HG03196 (cell line): ENCODE data around the gene SLC5A10.
"Not testable (repeated sequence)": the region's sequence is repeated elsewhere in the genome, so short reads cannot be mapped to it uniquely, and the experiment has no call there.

Experiments used
- ATAC-seq: cut with Tn5 transposase; IDR thresholded peaks from one replicate; pipeline ENCODE4 v1.9.1; 2021; ENCODE audit not compliant: unreplicated experiment

The SLC5A10 gene

DNA sequence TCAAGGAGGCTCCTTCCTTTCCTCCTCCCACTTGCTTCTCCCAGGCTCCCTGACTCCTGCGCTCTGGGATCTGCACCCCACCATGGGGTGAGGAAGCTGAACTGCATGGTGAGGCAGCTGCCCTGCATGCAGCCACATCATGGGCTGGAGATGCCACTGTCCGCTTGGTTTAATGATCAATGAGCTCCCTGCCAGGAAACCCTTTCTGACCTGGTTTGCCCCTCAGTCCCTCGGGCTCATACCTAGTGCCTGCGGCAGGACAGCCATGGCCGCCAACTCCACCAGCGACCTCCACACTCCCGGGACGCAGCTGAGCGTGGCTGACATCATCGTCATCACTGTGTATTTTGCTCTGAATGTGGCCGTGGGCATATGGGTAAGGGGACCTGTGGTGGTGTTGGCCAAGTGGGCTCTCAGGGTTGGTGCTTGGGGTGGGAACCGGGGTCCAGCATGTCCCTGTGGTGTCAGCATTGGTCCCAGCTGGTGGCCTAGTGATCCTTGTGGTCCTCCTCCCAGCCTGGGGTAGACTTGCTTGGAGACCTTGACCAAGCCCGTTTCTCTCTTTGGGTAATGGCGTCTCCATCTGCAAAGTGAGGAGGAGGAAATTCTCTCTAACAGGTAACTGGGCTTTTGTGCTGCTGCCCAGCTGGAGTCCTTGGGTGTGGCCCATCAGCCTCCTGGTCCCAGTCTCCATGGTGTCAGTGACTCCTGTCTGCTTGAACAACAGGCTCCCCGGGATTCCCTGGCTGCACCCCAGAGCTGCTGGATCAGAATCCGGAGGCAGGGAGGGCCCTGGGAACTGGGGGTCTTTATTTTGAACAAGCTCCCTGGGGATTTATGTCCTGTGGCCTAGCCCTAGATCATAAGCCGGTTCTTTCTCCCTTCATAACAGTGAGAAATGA lies at the start of gene SLC5A10:
Gene SLC5A10, plus strand, starts transcription at position 225 of the 902 bp plus-strand sequence. Its CDS starts 41 bp downstream, at position 266.
- ATAC-seq = no peak

- no peak for ATAC-seq
Measured at GRCh38 chr17:18904482-18904881, 47.5 kb upstream of the SLC5A10 start.

DNA sequence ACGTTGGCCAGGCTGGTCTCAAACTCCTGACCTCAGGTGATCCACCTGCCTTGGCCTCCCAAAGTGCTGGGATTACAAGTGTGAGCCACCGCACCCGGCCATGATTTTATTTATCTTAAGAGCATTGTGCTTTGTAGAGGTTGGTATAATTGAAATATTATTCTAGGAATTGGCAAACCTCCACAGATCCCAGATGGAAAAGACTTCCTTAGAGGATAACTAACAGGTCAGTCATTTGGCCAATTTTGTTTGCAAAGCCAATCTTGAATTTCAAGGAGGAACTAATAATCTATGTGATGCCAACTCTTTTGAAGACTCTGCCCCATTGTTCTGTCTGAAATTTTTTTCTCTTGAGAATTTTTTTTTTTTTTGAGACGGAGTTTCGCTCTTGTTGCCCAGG lies 46.7 kb upstream of the SLC5A10 start:
- ATAC-seq = no peak

- ATAC-seq = no peak
Measured at GRCh38 chr17:18910326-18910725, 41.6 kb upstream of the SLC5A10 start.

- no peak for ATAC-seq
Measured at GRCh38 chr17:18910881-18911280, 41.1 kb upstream of the SLC5A10 start.

DNA sequence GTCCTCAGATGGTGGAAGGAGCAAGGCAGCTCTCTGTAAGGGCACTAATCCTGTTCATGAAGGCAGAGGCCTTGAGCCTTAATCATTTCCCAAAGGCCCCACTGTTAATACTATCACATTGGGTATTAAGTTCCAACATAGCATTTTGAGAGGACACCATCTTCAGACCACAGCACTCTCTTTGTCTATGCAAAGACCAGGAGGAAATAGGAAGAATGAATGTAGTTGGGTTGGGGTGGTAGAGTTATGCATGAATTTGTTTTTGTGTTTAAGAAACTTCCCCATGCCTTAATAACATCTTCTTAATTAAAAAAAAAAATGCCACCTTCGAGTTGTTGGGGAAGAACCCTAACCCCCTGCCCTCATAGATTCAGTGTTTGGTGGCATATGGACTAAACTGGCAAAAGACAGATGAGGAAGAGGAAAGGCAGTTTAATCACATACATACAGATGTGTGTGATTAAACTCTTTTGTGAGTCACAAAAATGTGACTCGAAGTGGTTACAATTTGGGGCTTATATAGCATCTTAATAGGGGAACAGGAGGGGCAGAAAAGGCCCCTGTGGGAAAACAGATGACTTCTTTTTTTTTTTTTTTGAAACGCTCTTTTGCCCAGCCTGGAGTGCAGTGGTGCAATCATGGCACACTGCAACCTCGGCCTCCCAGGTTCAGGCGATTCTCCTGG lies 35.0 kb upstream of the SLC5A10 start:
- no peak for ATAC-seq

DNA sequence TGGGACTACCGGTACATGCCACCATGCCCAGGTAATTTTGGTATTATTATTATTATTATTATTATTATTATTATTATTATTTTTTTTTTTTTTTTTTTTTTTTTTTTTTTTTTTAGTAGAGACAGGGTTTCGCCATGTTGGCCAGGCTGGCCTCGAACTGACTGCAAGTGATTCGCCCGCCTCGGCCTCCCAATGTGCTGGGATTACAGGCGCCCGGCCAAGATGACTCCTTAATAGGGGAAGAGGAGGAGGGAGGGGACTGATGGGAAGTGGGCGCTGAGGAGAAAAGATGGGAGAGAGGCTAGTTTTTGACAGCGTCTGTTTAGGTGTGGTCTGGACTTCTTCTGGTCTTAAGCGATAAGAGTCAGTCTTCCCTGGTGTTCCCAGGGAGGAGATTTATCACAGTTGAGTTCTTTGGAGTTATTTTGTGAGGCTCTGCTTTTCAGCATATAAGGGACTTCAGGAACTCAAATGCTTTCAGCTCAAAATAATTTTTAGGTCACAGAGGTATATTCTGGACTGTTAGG lies 34.4 kb upstream of the SLC5A10 start:
- no peak for ATAC-seq

DNA sequence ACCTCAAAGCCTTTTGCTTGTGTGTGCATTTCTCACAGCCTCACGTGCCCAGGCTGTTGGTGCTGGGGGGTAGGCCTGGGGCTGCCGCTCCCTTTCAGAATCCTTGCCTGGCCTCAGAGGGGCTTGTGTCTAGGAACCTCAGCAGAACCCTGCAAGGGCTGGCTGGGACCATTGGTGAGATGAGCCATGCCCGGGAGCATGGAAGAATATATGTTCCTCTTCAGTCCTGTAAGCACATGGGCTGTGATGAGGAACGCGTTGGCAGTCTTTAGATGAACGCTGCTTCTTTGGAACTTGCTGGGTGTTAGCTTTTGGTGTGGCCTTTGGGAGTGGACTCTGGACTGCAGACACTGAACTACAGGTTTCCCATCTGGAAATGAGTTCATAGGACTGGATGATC lies 32.0 kb upstream of the SLC5A10 start:
- ATAC-seq = no peak

DNA sequence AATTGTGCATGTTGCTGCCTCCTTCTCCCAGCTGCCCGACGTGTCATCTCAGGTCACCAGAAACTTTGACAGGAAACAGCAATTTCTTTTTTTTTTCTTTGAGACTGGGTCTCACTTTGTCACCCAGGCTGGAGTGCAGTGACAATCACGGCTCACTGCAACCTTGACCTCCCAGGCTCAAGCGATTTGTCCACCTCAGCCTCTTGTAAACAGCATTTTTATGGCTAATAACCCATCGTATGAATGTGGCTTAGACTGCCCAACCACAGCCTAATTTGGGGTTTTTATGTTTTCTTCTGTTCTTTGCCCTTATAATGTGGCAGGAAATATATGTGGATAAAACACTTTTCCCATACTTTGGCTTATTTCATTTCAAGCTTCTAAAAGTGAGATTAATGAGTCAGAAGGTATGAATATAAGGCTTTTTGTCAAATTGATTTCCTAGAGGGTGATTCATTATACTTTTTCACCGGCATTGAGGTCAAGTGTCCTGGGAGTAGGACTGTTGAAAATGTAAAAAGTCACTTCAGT lies 31.0 kb upstream of the SLC5A10 start:
- ATAC-seq = no peak

GRCh38 chr17:18921485-18921884 lies 30.5 kb upstream of the SLC5A10 start:
- no peak for ATAC-seq

DNA sequence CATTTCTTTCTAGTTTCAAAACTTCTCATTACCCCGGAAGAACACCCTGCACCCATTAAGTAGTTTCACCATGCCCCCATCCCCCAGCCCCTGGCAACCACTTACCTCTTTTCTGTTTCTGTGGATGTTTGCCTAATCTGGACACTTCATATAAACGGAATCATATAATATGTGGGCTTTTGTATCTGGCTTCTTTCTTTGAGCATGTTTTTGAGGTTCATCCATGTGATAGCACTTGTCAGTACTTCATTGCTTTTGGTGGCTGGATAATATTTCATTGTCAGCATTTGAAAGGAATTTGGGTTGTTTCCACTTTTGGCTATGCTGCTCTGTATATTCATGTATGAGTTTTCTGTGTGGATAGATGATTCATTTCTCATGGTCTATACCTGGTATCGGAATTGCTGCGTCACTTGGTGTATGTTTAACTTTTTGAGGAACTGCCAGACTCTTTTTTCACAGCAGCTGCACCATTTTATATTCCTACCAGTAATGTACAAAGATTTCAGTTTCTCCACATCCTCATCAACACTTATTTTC lies 30.0 kb upstream of the SLC5A10 start:
- ATAC-seq = peak; percentile 66

DNA sequence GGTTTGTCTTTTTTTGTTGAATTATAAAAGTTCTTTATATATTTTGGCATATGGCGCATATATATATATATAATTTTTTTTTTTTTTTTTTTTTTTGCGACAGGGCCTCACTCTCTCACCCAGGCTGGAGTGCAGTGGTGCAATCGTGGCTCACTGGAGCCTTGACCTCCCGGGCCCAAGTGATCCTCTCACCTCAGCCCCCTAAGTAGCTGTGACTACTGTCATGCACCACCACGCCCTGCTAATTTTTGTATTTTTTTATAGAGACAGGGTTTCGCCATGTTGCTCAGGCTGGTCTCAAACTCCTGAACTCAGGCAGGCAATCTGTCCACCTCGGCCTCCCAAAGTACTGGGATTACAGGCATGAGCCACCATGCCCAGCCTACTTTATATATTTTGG lies 29.4 kb upstream of the SLC5A10 start:
- not testable (repeated sequence) for ATAC-seq

GRCh38 chr17:18925187-18925586 lies 26.8 kb upstream of the SLC5A10 start:
- no peak for ATAC-seq

GRCh38 chr17:18928628-18929125 lies 23.3 kb upstream of the SLC5A10 start:
- no peak for ATAC-seq

DNA sequence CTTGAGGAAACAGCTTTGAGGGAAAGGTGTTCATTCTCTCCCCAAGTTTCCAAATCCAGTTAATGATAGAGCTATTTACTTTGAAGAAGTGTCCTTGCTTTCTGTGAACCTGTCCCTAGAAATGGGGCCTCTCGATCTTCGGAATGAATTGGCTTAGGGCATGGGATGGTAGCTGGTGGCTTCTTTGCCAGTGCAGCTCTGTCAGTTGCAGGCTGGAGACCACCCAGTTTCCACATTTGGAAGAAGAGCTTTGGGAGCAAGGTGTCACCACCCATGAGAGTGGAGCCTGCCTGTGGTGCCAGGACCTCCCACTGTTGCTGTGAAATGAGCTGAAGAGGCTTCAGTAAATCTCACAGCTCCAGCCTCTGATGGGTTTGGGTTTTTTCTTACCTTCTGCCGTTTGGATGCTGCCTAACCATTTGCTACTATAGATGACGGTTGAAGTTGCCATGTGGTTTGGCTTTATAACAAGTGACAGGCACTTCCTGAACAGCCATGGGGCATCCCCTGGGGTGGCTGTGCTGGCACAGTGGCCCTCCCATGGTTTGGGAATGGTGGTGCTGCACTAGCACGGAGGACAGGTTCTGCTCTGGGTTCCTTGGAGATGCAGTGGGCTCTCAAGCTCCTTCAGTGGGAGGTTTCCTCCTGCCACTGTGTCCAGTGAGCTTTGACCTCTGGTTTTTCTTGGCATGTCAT lies 19.5 kb upstream of the SLC5A10 start:
- no peak for ATAC-seq

DNA sequence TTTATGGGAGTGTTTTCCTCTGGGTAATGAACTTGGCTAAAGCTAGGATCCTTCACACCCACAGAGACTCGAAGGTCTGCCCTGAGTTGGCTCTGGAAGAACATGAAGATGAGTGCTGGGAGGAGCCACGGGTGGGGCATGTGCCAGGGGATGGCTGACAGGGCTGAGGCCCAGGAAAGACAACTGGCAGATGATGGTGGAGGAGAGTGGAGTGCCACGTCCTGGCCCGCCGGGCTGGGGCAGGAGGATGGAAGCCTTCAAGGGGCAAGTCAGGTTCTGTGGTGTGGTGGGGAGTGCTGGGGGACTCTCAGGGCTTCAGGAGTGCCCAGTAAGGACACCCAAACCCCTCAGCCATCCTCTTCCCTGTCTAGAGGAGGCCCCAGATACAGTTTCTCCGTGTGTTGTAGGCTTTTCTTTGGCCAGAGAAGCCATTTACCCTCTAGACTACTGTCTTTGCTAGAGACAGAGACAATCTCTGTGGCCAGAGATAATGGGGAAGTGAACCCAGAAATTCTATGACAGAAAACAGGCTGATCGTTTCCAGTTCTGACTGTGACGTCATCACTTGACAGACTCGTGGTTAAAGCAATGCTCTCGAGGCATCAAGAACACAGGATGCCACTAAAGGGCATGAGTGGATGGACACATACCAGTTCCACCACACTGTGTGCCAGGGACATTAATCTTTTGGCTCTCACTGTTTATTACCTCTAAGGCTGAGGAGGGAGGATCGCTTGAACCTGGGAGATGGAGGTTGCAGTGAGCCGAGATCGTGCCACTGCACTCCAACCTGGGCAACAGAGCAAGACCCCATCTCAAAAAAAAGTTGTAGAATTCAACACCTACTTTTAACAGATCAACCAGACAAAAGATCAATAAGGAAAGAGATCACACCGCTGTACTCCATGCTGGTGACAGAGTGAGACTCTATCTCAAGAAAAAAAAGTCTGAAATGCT lies 18.6 kb upstream of the SLC5A10 start:
- ATAC-seq = no peak

- no peak for ATAC-seq
Measured at GRCh38 chr17:18937981-18938691, 13.8 kb upstream of the SLC5A10 start.

GRCh38 chr17:18938692-18939023 lies 13.3 kb upstream of the SLC5A10 start:
- ATAC-seq = no peak

GRCh38 chr17:18944646-18945045 lies 7.3 kb upstream of the SLC5A10 start:
- ATAC-seq = no peak
